HepG2 (cell line): ENCODE measurements around the gene COL9A2. TPM values are rescaled to one million over a fixed set of nuclear protein-coding genes. Genes with fewer than 3 reads are reported as not detected.

Source experiments
- ATAC-seq: fragments of 200-7000 bp; cut with Tn5 transposase; 3 replicates; pipeline ENCODE4 v1.9.1; 2020; ENCODE audit warnings: mild to moderate bottlenecking, moderate library complexity
- BruUV-seq: library from RNA; stranded (reverse); fragments of 400-500 nt; replicated peaks from 2 replicates; lab custom pipeline; 2021; lab: Mats Ljungman, UMichigan
- CTCF ChIA-PET: fragments of 300-600 bp; formaldehyde crosslinking; extraction: SDS; loops from one replicate; lab custom pipeline; 2021; ENCODE audit warnings: low total read pairs, inconsistent platforms, low intra/inter-chr PET ratio; lab: Yijun Ruan, JAX
- POLR2A ChIA-PET: fragments of 350-600 bp; sonication (Branson Sonifier 250); formaldehyde crosslinking; loops from one replicate; lab custom pipeline; 2020; ENCODE audit warnings: antibody characterized with exemption, inconsistent platforms; lab: Yijun Ruan, JAX
- DNase-seq: peaks from one replicate; pipeline ENCODE4 v3.0.0-alpha.2; 2015; ENCODE audit warnings: low spot score
- FAIRE-seq: peaks from 3 replicates; lab custom pipeline; 2011; peaks lifted over from hg19 to GRCh38; lab: Jason Lieb, UNC
- H2AFZ ChIP-seq: one replicate; pipeline ENCODE4 v1.6.1; 2011; ENCODE audit warnings: low read length, inconsistent platforms
- H3K27ac ChIP-seq: fragments of 300-600 bp; 3 replicates; pipeline ENCODE4 v1.8.0; 2011; ENCODE audit warnings: mixed run types, mild to moderate bottlenecking, mixed read lengths, low read length, inconsistent platforms; ENCODE audit not compliant: insufficient read depth; ENCODE audit errors: extremely low read length
- H3K27me3 ChIP-seq, 2 experiments: fragments of 200-600 bp in 1 of 2; 2 replicates in 1 of 2; 3 replicates in 1 of 2; pipeline versions ENCODE4 v1.6.0 to v1.8.0; 2011; ENCODE audit warnings: low read length in 2 of 2, mild to moderate bottlenecking in 2 of 2, moderate library complexity in 2 of 2, inconsistent platforms in 1 of 2; ENCODE audit not compliant: insufficient read depth in 2 of 2, control insufficient read depth in 1 of 2
- H3K36me3 ChIP-seq, 2 experiments: fragments of 200-600 bp in 1 of 2; replicated peaks in 1 of 2; 2 replicates in 1 of 2; 3 replicates in 1 of 2; pipeline versions ENCODE4 v1.5.1 to v1.8.0; 2011; ENCODE audit warnings: low read length in 2 of 2, inconsistent platforms in 1 of 2; ENCODE audit not compliant: insufficient read depth in 2 of 2, control insufficient read depth in 1 of 2
- H3K4me1 ChIP-seq: 2 replicates; pipeline ENCODE4 v1.5.1; 2012; ENCODE audit warnings: low read length, inconsistent platforms; ENCODE audit not compliant: insufficient read depth
- H3K4me2 ChIP-seq: 2 replicates; pipeline ENCODE4 v1.6.0; 2011; ENCODE audit warnings: low read depth, low read length, inconsistent platforms
- H3K4me3 ChIP-seq, 3 experiments: fragments of 200-600 bp in 1 of 3; sonication (generic), shearing (Covaris generic) in 1 of 3; replicated peaks in 1 of 3; 2 replicates each; pipeline ENCODE4 v1.5.1; 2011 to 2016; ENCODE audit warnings: low read length in 3 of 3, inconsistent platforms in 2 of 3, low read depth in 2 of 3, mild to moderate bottlenecking in 2 of 3, control low read depth in 1 of 3, mixed read lengths in 1 of 3; ENCODE audit not compliant: insufficient read depth in 1 of 3
- H3K79me2 ChIP-seq: one replicate; pipeline ENCODE4 v1.6.1; 2011; ENCODE audit warnings: low read length, inconsistent platforms; ENCODE audit not compliant: insufficient read depth
- H3K9ac ChIP-seq: 2 replicates; pipeline ENCODE4 v1.6.0; 2011; ENCODE audit warnings: mild to moderate bottlenecking, low read depth, low read length, inconsistent platforms; ENCODE audit not compliant: insufficient read depth
- H3K9me3 ChIP-seq: 2 replicates; pipeline ENCODE4 v1.5.1; 2012; ENCODE audit warnings: mild to moderate bottlenecking, low read length
- H4K20me1 ChIP-seq: 2 replicates; pipeline ENCODE4 v1.6.0; 2011; ENCODE audit warnings: inconsistent platforms, mild to moderate bottlenecking, low read length, moderate library complexity; ENCODE audit not compliant: insufficient read depth
- CHD4 ChIP-seq: fragments of 200-600 bp; sonication (generic); IDR thresholded peaks from 2 replicates; pipeline ENCODE4 v1.7.0; 2017; ENCODE audit warnings: mild to moderate bottlenecking, low read length, borderline replicate concordance
- PCBP2 ChIP-seq: fragments of 200-400 bp; formaldehyde crosslinking; optimal IDR thresholded peaks from 2 replicates; pipeline ENCODE3; 2018; ENCODE audit warnings: low read length, low read depth; ENCODE audit not compliant: poor library complexity, severe bottlenecking
- ZNF280D ChIP-seq: sonication (generic); formaldehyde crosslinking; IDR thresholded peaks from 2 replicates; pipeline ENCODE4 v1.5.1; 2020; ENCODE audit warnings: mild to moderate bottlenecking, missing genetic modification reagents
- in situ Hi-C: cut with HindIII; loops from 2 replicates; pipeline ENCODE4 v1.10.0; 2017; ENCODE audit warnings: low pct_unique_long_range_greater_than_20kb; ENCODE audit not compliant: extremely low pct_ligation_motif_present
- intact Hi-C: fragments of 100-400 bp; cut with micrococcal nuclease; formaldehyde crosslinking; loops from one replicate; pipeline ENCODE4 v1.10.0; 2022; ENCODE audit not compliant: unreplicated experiment
- polyA plus RNA-seq, 8 experiments: library from polyadenylated mRNA; depleted of rRNA in 3 of 8; stranded (reverse) in 7 of 8; unstranded in 1 of 8; fragments of >200 nt; fragmentation: Illumina TruSeq in 4 of 8; extraction: Trizol in 4 of 8; gene quantifications; 2 replicates each; pipeline versions ENCODE4 v1.2.1 to v1.2.3, GENCODE V29; 2011 to 2016; ENCODE audit warnings: low read depth in 4 of 8, missing spikeins in 1 of 8, mixed read lengths in 1 of 8; ENCODE audit not compliant: insufficient read depth in 1 of 8
- total RNA-seq, 5 experiments: library from RNA; depleted of rRNA; stranded (reverse); fragments of >200 nt; fragmentation: Illumina TruSeq; extraction: Trizol; gene quantifications; 2 replicates each; pipeline ENCODE4 v1.2.3, GENCODE V29; 2016; ENCODE audit warnings: low read depth in 1 of 5
- TF ChIP-seq, protein P1 (sequence below): IDR thresholded peaks from 2 replicates; pipeline ENCODE4 v1.6.1; 2016

COL9A2 gene
- total and polyA plus RNA-seq, 2 of the 13 experiments (the other 11 are each of a cell fraction or from before 2014, with no cell fraction given): 20.2 to 26.9 TPM

DNA sequence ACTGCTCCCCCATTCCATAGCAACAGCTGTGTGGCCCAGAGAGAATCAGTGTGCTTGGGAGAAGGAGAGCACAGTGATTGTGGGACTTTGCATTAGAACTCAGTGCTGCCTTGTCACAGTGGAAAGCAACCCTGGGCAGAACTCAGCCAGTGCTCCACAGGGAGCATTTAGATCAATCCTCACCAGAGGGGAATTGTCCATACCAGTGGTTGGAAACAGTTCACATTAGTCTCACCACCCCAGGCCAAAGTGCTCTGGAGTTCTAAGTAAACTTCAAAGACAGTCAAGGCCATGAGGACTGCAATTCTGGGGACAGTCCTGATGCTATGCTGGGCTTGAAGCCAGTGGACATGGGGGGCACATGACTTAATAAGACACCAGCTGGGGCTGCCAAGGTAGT is 43.5 kb upstream of the COL9A2 start (continued):
- TF ChIP-seq PCBP2: no peak

GRCh38 chr1:40357625-40358024 is 40.5 kb upstream of the COL9A2 start:
- H3K27ac ChIP-seq: no peak overlapping the region
- H3K4me2 ChIP-seq: no peak overlapping the region
- in situ Hi-C loops: no loop called here
- ChIA-PET POLR2A (no interaction called here), CTCF (no interaction called here)
- no peaks in the 10 kb centered on the region for H3K36me3 ChIP-seq
- peaks cover 23% of the 10 kb centered on the region for H3K4me1 ChIP-seq
- H2AFZ ChIP-seq: no peak overlapping the region
- peaks cover 12% of the 10 kb centered on the region for H3K9me3 ChIP-seq
- DNase-seq (no peak), FAIRE-seq (no peak), ATAC-seq (no peak)
- intact Hi-C loops: no loop called here
- no peaks in the 10 kb centered on the region for H3K79me2 ChIP-seq
- no peaks in the 10 kb centered on the region; a peak in 1 of 5 replicates for H3K27me3 ChIP-seq
- BruUV-seq: no TSS peak
- no peak overlapping the region for H3K9ac ChIP-seq
- no peaks in the 10 kb centered on the region for H4K20me1 ChIP-seq
- TF ChIP-seq ZNF280D (CRISPR knock-in tag): 0 out of 2 replicates have a peak, but pooled peaks have one; percentile 55
- TF ChIP-seq CHD4: peak; percentile 87; the same call in 1 of the 2 replicates
- TF ChIP-seq, protein P1, sequence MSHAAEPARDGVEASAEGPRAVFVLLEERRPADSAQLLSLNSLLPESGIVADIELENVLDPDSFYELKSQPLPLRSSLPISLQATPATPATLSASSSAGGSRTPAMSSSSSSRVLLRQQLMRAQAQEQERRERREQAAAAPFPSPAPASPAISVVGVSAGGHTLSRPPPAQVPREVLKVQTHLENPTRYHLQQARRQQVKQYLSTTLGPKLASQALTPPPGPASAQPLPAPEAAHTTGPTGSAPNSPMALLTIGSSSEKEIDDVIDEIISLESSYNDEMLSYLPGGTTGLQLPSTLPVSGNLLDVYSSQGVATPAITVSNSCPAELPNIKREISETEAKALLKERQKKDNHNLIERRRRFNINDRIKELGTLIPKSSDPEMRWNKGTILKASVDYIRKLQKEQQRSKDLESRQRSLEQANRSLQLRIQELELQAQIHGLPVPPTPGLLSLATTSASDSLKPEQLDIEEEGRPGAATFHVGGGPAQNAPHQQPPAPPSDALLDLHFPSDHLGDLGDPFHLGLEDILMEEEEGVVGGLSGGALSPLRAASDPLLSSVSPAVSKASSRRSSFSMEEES (CRISPR knock-in tag): no peak
- H3K4me3 ChIP-seq: no peak overlapping the region
